DMS53 treated with DMSO at 0.1 percent for 48 hours (cell line): ENCODE measurements around the gene ZNF709.
"Not testable (repeated sequence)": the region's sequence is repeated elsewhere in the genome, so short reads cannot be mapped to it uniquely, and the experiment has no call there.

Source experiments
- DNase-seq: peaks from one replicate; lab custom pipeline; 2025; ENCODE audit not compliant: unreplicated experiment; lab: John Stamatoyannopoulos, UW

The ZNF709 gene

DNA sequence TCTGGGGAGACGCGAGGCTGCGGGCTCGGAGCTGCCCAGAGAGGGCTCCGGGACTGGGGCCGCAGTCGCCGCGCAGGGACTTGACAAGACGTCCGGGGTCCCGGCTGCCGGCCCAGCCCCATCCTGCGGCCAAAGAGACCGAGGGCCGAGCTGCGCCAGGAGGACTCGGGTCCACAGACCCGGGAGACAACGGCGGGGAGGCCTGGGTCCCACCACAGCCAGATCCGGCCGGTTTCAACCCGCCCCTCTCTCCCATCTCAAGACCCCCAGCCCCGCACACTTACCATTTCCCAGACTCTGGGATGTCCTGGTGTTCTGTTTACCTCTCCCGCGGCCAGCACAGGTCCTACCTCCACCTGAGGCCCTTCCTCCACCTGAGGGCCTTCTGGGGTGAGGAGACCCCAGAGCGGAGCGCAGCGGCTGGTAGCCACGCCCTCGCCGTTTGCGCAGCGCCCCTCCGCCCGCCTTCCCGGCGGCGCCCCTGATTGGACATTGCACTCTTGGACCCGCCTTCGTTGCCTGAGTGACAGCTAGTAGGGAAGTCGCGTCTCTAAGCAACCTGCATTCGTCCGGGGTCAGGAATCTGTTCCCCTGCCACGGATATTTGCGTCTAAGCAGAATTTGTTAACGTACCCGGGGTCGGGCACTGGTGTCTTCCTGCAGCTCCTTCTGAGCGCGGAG lies at the start of gene ZNF709:
Gene ZNF709 (minus strand): TSS at position 446 of the 681 bp plus-strand sequence. CDS start 159 bp downstream, at position 287.
- DNase-seq = peak; percentile 71

DNA sequence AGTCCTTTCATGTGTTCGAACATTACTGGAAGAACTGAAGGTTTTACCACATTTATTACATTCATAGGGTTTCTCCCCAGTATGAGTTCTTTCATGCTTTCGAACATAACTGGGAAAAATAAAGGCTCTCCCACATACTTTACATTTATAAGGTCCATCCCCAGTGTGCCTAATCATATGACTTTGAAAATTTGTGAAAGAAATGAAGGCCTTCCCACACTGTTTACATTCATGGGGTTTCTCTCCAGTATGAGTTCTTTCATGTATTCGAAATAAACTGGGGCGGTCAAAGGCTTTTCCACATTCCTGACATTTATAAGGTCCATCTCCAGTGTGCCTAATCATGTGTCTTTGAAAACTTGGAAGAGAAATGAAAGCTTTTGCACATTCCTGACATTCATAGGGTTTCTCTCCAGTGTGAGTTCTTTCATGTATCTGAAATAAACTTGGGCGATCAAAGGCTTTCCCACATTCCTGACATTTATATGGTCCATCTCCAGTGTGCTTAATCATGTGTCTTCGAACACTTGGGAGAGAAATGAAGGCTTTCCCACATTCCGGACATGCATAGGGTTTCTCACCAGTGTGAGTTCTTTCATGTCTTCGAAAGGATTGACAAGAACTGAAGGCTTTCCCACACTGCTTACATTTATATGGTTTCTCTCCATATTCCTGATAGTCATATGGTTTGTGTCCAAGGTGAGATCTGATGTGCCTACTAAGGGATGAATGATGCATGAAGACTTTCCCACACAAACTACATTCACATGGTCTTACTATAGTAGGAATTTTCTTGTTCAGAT lies 42.6 kb upstream of the ZNF709 start:
- DNase-seq = no peak

DNA sequence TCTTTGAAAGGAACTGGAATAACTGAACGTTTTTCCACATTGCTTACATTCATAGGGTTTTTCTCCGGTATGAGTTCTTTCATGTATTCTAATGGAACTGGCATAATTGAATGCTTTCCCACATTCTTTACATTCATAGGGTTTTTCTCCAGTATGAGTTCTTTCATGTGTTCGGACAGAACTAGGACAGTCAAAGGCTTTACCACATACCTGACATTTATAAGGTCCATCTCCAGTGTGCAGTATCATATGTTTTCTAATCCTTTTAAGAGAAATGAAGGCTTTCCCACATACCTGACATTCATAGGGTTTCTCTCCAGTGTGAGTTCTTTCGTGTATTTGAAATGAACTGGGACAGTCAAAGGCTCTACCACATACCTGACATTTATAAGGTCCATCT lies 41.9 kb upstream of the ZNF709 start:
- DNase-seq = no peak

DNA sequence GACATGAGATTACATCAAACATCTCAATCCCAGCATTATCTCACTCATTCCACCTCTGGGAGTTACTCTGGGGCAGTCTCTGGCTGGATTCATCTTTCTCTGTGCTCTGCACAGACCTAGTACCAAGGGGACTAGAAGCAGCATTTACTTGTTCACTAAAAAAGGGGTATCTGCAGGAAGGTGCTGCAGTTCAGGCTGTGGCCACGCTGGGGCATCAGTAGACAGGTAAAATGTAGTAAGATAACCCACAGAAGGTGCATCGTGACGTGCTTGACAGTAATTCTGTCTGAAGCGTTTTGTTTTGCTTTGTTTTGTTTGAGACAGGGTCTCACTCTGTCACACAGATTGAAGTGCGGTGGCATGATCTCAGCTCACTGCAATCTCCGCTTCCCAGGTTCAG lies 37.4 kb upstream of the ZNF709 start:
- DNase-seq = no peak

DNA sequence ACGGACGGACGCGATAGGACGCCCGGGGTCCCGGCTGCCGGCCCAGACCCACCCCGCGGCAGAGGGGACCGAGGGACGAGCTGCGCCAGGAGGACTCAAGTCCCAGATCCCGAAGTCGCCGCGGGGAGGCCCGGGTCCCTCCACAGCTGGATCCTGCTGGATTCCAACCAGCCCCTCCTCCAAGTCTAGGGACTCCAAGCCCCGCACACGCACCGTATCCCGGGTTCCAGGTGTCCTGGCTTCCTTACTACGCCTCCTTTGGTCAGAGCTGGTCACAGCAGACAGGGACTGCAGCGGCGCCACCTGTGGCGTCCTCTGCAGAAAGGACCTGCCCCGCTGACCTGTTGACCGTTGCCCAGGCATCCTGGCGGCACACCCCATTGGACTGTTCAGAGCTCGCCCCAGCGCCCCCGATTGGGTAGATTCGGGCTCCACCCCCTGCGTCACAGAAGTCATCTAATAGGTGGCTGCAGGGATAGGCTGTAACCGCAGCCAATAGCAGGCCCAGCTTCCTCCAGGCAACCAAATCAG lies 29.0 kb upstream of the ZNF709 start:
- no peak for DNase-seq

DNA sequence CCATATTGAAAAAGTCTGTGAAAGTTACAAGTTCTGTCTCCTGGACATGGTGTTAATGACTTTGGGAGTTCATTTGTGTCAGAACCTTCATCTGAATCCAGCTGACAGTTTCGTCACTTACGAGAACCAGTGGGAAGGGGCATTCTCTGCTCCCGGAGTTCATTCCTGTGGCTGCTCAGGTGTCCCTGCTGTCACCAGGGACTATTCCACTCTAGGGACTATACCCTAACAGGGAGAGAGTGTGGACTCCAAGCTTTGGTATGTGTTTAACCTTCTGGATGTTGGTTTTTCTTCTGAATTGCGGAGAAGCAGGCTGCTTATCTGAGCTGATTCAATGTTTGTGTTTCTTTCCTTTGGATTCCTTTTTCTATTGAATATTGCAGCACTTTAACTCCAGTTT lies 12.4 kb upstream of the ZNF709 start:
- DNase-seq = no peak

DNA sequence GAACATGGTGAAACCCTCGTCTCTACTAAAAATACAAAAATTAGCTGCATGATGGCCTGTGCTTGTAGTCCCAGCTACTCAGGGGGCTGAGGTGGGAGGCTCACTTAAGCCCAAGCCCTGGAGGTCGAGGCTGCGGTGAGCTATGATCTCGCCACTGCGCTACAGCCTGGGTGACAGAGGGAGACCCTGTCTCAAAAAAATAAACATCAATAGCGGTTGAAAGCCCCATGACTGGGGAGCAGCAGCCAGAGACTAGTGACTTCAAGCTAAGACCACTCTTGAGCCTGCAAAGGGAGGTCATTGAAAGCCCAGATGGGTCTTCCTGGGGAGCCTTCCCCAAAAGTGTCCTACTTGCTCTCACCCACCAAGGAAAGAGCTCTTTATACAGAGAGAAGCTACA lies 11.9 kb upstream of the ZNF709 start:
- DNase-seq = no peak

DNA sequence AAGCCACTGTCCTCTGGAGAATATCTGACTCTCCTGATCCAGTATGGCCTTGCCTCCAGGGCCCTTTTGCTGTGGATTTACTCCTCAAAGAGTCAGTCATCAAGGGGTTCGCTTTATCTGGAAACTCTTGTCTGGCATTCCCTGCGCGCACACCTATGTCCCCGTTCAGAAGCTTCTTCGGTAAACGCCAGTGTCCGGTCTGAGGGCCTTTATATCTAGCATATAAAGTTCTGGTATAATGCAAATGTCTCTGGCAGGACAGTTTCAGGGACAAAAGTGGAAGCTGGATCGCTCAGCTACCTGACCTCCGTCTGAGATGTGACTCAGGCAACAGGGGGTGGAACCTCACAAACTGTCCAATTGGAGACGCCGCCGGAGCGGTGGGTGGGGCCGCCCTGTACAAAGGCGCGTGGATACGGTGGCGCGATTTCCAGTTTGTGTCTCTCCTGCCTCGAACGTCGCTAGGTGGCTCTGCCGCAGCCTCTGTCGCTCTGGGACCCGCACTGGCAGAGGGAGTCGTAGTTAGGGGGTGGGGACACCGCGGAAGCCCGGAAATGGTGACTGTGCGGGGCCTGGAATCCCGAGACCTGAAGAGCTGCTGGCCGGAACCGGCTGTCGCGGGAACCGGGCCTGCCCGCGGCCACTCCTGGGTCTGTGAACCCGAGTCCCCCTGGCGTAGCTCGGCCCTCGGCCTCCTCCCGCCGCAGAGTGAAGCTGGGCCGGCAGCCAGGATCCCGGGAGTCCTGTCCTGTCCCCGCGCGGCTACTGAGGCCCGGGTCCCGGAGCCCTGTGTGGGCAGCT lies 10.6 kb upstream of the ZNF709 start:
- peak; percentile 92 for DNase-seq

DNA sequence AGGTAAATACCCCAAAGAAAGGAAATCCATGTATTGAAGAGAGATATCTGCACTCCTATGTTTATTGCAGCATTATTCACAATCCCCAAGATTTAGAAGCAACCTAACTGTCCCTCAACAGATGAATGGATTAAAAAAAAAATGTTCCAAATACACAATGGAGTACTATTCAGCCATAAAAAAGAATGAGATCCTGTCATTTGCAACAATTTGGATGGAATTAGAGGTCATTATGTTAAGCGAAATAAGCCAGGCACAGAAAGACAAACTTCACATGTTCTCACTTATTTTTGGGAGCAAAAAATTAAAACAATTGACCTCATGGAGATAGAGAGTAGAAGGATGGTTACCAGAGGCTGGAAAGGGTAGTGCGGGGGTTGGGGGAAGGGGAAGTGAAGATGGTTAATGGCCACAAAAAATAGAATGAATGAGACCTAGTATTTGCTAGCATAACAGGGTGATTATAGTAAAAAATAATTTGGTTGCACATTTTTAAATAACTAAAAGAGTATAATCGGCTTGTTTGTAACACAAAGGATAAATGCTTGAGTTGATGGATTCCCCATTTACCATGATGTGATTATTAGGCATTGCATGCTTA lies 9.7 kb upstream of the ZNF709 start:
- no peak for DNase-seq

DNA sequence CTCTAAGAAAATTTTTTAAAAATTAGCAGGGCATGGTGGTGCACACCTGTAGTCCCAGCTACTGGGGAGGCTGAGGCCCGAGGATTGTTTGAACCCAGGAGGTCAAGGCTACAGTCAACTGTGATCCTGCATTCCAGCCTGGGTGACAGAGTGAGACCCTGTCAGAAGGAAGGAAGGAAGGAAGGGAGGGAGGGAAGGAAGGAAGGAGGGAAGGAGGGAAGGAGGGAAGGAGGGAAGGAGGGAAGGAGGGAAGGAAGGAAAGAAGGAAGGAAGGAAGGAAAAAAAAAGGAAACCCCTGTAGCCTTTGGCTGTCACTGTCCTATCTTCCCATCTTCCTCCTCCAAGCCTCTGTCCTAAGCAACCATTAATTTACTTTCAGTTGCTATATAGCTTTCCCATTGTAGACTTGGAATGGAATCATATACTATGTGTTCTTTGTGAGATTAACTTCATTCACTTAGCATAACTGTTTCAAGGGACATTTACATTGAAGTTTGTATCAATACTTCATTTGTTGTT lies 1.7 kb upstream of the ZNF709 start:
- not testable (repeated sequence) for DNase-seq

DNA sequence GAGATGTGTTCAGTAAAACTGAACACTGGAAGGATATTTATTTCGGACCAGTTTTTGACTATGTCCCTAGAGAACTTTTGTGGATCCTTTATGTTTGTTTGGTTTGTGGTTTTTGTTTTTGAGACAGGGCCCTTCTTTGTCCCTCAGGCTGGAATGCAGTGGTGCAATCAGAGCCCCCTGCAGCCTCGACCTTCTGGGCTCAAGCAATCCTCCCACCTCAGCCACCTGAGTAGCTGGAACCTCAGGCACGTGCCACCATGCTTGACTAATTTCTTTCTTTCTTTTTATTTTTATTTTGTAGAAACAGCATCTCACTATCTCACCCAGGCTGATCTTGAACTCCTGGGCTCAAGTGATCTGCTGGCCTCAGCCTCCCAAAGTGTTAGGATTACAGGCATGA lies 955 bp upstream of the ZNF709 start:
- DNase-seq = no peak

DNA sequence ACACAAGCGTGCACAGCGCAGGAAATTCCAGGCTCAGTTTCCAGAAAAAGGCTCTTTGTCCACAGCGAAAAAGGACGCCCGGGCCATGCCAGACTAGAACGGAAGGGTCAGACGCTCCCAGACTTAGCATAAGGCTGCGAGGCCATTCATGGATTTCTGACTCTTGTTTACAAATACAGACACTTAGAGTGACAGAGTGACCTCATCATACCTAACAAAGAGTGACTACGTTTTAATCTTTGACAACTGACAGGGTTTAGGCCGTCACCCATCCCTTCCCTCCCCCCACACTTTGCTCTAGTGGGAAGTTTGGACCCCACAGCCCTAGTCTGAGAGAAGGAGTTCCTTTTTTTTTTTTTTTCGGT lies 418 bp upstream of the ZNF709 start:
- peak; percentile 43 for DNase-seq

DNA sequence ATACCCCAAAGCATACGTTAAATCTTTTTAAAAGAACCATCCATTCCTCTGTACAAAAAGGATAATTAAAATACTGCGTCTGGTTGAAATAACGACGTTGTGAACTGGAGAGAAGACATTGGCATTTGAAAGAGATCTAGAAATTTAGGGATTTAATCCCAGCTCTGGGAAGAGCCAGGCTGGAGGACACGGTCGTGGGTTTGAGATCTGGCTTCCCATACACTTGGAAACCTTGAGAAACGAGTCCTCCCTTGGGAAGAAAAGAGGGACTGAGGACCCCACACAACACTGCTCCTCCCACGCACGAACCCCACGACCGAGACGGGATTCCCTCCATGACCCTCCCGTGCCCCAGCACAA lies 625 bp downstream of the ZNF709 start:
- DNase-seq = no peak

DNA sequence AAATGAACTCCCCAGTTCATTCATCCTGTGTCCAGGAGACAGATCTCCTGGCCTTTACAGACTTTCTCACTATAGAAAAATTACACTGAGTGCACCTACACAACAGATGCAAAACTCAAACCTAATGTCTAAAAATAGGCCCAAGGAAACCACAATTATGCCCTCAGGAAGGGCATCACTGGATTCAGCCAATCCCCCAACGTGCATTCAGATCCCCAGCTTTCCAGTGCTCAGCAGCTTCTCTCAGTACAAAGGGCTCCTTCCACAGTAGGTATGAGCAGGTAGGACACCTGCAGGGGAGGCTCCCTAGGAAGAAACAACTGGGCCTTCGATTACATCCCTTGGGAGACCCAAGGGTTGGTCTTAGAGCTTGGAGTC lies 2.1 kb downstream of the ZNF709 start:
- no peak for DNase-seq

DNA sequence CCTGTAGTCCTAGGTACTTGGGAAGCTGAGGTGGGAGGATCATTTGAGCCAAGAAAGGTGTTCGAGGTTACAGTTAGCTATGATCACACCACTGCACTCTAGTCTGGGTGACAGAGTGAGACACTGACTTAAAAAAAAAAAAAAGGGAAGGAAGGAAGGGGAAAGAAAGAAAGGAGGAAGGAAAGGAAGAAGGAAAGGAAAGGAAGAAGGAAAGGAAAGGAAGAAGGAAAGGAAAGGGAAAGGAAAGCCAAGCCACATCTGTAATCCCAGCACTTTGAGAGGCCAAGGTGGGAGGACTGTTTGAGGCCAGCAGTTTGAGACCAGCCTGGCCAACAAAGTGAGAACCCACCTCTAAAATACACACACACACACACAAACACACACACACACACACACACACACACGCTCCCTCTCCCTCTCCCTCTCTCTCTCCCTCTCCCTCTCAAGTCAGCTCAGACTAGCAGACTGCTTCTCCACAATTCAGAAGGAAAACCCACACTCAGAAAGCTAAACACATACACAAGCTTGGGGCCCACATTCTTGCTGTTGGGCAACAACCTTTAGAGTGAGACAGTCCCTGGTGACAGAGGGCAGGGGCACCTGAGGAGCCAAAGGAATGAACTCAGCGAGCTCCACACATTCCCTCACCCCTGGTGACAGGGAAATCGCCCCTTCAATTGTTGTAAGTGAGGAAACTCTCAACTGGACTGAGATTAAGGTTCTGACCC lies 2.7 kb downstream of the ZNF709 start:
- no peak for DNase-seq

DNA sequence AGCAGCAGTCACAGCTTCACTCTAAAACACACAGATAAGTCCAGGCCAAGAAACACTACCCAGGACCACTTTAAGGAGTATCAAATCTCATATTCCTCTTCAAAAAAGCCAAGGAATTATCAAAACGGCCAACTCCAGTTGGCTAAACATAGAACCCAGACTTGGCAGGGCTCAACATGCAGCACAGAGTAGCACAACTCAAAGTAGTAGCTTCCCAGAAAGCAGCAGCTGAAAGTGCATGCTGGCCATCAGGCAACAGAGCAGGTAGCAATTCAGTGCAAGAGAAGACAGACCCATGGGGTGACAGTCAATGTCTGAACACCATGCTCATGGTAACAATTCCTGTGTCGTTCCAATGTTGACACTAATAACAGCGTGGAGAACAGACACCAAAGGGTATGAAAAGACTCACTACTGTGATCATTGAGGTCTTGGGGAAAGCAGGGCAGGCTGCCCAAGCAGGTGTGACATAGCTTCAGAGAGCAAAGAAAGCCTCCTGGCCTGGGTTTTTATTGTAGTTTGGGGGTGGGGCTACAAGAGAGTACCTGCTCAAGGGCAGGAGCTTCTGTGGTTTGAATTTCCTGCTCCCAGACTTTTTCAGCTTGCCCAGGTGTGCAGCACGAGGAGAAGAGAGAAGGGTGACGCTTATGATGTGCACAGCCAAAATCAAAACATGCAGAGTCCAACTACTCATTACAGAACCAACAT lies 6.2 kb downstream of the ZNF709 start:
- DNase-seq = no peak

DNA sequence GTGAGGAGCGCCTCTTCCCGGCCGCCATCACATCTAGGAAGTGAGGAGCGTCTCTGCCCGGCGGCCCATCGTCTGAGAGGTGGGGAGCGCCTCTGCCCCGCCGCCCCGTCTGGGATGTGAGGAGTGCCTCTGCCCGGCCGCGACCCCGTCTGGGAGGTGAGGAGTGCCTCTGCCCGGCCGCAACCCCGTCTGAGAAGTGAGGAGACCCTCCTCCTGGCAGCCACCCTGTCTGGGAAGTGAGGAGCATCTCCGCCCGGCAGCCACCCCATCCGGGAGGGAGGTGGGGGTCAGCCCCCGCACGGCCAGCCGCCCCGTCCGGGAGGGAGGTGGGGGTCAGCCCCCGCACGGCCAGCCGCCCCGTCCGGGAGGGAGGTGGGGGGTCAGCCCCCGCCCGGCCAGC lies 17.0 kb downstream of the ZNF709 start:
- DNase-seq = not testable (repeated sequence)

DNA sequence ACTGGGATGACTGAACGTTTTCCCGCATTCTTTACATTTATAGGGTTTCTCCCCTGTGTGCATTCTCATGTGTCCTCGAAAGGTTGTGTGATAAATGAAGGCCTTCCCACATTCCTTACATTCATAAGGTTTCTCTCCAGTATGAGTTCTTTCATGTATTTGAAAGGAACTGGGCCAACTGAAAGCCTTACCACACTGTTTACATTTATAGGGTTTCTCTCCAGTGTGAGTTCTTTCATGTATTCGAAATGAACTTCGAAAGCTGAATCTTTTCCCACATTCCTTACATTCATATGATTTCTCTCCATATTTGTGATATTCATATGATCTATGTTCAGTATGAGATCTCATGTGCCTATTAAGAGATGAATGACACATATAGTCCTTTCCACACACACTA lies 19.4 kb downstream of the ZNF709 start:
- no peak for DNase-seq

DNA sequence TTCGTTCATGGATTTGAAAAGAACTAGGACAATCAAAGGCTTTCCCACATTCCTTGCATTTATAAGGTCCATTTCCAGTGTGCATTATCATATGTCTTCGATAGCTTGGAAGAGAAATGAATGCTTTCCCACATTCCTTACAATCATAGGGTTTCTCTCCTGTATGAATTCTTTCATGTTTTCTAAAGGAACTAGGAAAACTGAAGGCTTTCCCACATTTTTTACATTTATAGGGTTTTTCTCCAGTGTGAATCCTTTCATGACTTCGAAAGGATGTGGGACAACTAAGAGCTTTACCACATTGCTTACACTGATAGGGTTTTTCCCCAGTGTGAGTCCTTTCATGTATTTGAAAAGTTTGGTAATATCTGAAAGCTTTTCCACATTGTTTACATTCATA lies 19.8 kb downstream of the ZNF709 start:
- DNase-seq = no peak

DNA sequence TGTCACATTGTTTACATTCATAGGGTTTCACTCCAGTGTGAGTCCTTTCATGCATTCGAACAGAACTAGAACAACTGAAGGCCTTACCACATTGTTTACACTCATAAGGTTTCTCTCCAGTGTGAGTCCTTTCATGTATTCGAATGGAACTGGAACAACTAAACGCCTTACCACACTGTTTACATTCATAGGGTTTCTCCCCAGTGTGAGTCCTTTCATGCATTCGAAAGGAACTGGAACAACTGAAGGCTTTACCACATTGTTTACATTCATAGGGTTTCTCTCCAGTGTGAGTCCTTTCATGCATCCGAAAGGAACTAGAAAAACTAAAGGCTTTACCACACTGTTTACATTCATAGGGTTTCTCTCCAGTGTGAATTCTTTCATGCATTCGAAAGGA lies 20.5 kb downstream of the ZNF709 start:
- not testable (repeated sequence) for DNase-seq
